Stimulated activated CD8-positive, alpha-beta memory T cell treated with anti-CD3 and anti-CD28 coated beads, Interleukin-15, amount 100 ng/mL, for 24 hours (primary cell): Measurements from ENCODE around the gene HACD2.

Experiments used
- DNase-seq: peaks from one replicate; pipeline ENCODE4 v3.0.0-alpha.2; 2020; ENCODE audit warnings: low read depth

Gene HACD2

GRCh38 chr3:123446210-123446609 lies 138.6 kb downstream of the HACD2 start:
- DNase-seq, result no peak

- no peak for DNase-seq
Measured at GRCh38 chr3:123445702-123446101, 139.2 kb downstream of the HACD2 start.

- DNase-seq, result no peak
Measured at GRCh38 chr3:123444744-123445143, 140.1 kb downstream of the HACD2 start.

GRCh38 chr3:123444023-123444422 lies 140.8 kb downstream of the HACD2 start:
- DNase-seq, result no peak

- no peak for DNase-seq
Measured at GRCh38 chr3:123442908-123443307, 141.9 kb downstream of the HACD2 start.

- no peak for DNase-seq
Measured at GRCh38 chr3:123442125-123442524, 142.7 kb downstream of the HACD2 start.
